Astrocyte (in vitro differentiated cells and primary cell): Measurements from ENCODE around the gene NYNRIN.

ENCODE experiments used
- CTCF ChIP-seq: IDR thresholded peaks from 2 replicates; pipeline ENCODE4 v1.5.1; 2011; ENCODE audit warnings: low read depth, mild to moderate bottlenecking, inconsistent platforms, low read length, moderate library complexity; ENCODE audit not compliant: insufficient read depth
- EZH2 ChIP-seq: IDR thresholded peaks from 2 replicates; pipeline ENCODE4 v1.6.1; 2012; ENCODE audit warnings: mild to moderate bottlenecking, low read length, inconsistent platforms; ENCODE audit not compliant: insufficient read depth

- TF ChIP-seq CTCF (no peak), EZH2 (no peak)
Measured at GRCh38 chr14:24408764-24409163, 10.0 kb downstream of the NYNRIN start.
